CD4-positive, alpha-beta memory T cell (primary cell): Measurements from ENCODE around the gene CHI3L1. TPM values are rescaled to one million over a fixed set of nuclear protein-coding genes. Genes with fewer than 3 reads are reported as not detected.

Experiments
- CTCF ChIA-PET: fragments of 350-600 bp; sonication (Branson Sonifier 250); formaldehyde crosslinking; loops from one replicate; lab custom pipeline; 2021; ENCODE audit warnings: inconsistent platforms; ENCODE audit not compliant: partially characterized antibody; lab: Charles Lee
- POLR2A ChIA-PET: fragments of 350-600 bp; sonication (Branson Sonifier 250); formaldehyde crosslinking; loops from one replicate; lab custom pipeline; 2021; ENCODE audit not compliant: partially characterized antibody; lab: Charles Lee
- DNase-seq, 5 donors: peaks; one replicate each; pipeline versions ENCODE4 v3.0.0 to v3.0.0-alpha.2; 2020 to 2022; ENCODE audit warnings: mixed read lengths in 1 of 5
- H3K27ac ChIP-seq: one replicate; pipeline ENCODE4 v1.7.0; 2013; ENCODE audit warnings: low read depth, low read length
- H3K27me3 ChIP-seq: 2 replicates; pipeline ENCODE4 v1.7.0; 2013; ENCODE audit warnings: mild to moderate bottlenecking, low read length, moderate library complexity; ENCODE audit not compliant: insufficient read depth
- H3K36me3 ChIP-seq: 2 replicates; pipeline ENCODE4 v1.7.0; 2013; ENCODE audit warnings: mild to moderate bottlenecking, low read length, moderate library complexity; ENCODE audit not compliant: insufficient read depth
- H3K4me1 ChIP-seq: 2 replicates; pipeline ENCODE4 v1.7.0; 2013; ENCODE audit warnings: mild to moderate bottlenecking, low read length, moderate library complexity; ENCODE audit not compliant: insufficient read depth
- H3K4me3 ChIP-seq, 2 donors: one replicate each; pipeline ENCODE4 v1.7.0; 2013; ENCODE audit warnings: low read length in 2 of 2, mild to moderate bottlenecking in 1 of 2
- H3K9me3 ChIP-seq, 2 donors: one replicate each; pipeline ENCODE4 v1.7.0; 2013; ENCODE audit warnings: low read length in 2 of 2, control low read depth in 1 of 2; ENCODE audit not compliant: control insufficient read depth in 1 of 2
- H3K27ac Mint-ChIP-seq, 7 donors: one replicate each; pipeline ENCODE4 v1.8.0; 2020 to 2021; ENCODE audit warnings: mixed read lengths in 7 of 7, mild to moderate bottlenecking in 6 of 7, inconsistent platforms in 3 of 7, moderate library complexity in 3 of 7
- H3K27me3 Mint-ChIP-seq, 2 donors: one replicate each; pipeline ENCODE4 v1.8.0; 2020 to 2021; ENCODE audit warnings: mixed read lengths in 2 of 2
- H3K36me3 Mint-ChIP-seq, 2 donors: one replicate each; pipeline ENCODE4 v1.8.0; 2020 to 2021; ENCODE audit warnings: mixed read lengths in 2 of 2, inconsistent platforms in 1 of 2, mild to moderate bottlenecking in 1 of 2
- H3K4me1 Mint-ChIP-seq, 4 donors: one replicate each; pipeline ENCODE4 v1.8.0; 2020 to 2021; ENCODE audit warnings: mixed read lengths in 4 of 4, mild to moderate bottlenecking in 1 of 4
- H3K4me3 Mint-ChIP-seq, 8 donors: one replicate each; pipeline ENCODE4 v1.8.0; 2020 to 2021; ENCODE audit warnings: mixed read lengths in 8 of 8, mild to moderate bottlenecking in 7 of 8, moderate library complexity in 6 of 8, inconsistent platforms in 3 of 8
- H3K9me3 Mint-ChIP-seq, 8 donors: one replicate each; pipeline ENCODE4 v1.8.0; 2020 to 2021; ENCODE audit warnings: mixed read lengths in 8 of 8, mild to moderate bottlenecking in 5 of 8, inconsistent platforms in 3 of 8, moderate library complexity in 1 of 8
- intact Hi-C: fragments of 100-400 bp; cut with micrococcal nuclease; formaldehyde crosslinking; loops from one replicate; pipeline ENCODE4 v1.15.1; 2023
- polyA plus RNA-seq, 2 donors: library from polyadenylated mRNA; unstranded; fragments of 300-500 nt; fragmentation: Illumina TruSeq; gene quantifications; one replicate each; pipeline ENCODE4 v1.2.3, GENCODE V29; 2021
- total RNA-seq, 2 experiments: library from RNA; stranded (reverse); gene quantifications; one replicate each; pipeline ENCODE4 v1.2.3, GENCODE V29; 2021

CHI3L1 gene
- total and polyA plus RNA-seq, 4 experiments from 2014 or later, result 5.2 to 5.7 TPM; not detected in 2

DNA sequence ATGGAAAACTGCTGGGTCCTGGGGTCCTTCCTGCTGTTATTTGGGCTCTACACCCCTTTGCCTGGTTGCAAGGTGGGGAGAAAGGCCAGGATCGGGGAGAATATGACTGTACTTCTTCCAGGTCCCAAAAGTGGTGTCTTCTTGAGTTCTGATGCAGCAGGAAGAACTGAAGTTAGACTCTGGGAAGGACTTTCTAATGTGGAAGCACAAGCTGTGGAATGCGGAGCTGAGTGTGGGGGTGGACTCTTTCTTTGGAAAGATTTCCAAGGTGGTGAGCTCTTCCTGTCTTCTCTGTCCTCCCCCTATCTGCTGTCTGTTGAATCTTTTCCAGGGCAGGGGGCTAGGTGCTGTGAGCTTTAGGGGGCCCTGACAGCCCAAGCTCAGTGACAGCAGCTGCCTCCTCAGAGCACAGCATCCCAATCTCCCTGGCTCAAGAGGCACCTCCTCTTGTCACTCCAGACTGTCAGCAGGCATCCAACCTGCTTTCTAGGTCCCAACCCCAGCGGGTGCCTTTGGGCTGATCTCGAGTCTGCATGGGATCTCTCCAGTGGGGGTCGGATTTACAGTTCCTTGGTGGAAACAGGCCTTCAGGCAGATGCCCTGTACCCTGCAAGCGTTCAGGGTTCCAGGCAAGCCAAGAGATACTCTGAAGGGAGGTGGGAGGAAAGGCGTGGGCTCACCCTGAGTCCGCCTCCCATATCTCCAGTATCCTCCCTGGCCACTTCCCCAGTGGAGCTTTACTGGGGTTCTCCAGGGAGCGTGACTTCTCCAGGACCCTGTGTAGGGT, 35.8 kb downstream of the CHI3L1 start:
- POLR2A ChIA-PET, result no interaction called here
- Histone ChIP-seq H3K4me1 (no peaks in the 10 kb centered on the region), H3K27me3 (no peaks in the 10 kb centered on the region), H3K36me3 (no peaks in the 10 kb centered on the region), H3K27ac (no peak overlapping the region), H3K4me3 (no peak overlapping the region), H3K9me3 (no peaks in the 10 kb centered on the region)
- Mint-ChIP-seq H3K4me3 (no peak overlapping the region), H3K9me3 (peaks cover 0 to 1% (median 0%) of the 10 kb centered on the region in 8 donors), H3K27me3 (peaks cover 0 to 1% of the 10 kb centered on the region in 2 donors), H3K36me3 (no peaks in the 10 kb centered on the region), H3K4me1 (no peaks in the 10 kb centered on the region), H3K27ac (no peak overlapping the region)
- DNase-seq, result no peak
- CTCF ChIA-PET, result no interaction called here
- intact Hi-C loops, result no loop called here

- no peak overlapping the region for H3K27ac ChIP-seq
- POLR2A ChIA-PET, result no interaction called here
- no peak overlapping the region for H3K27ac Mint-ChIP-seq
- no peak for DNase-seq
- peaks cover 0 to 1% of the 10 kb centered on the region in 2 donors for H3K27me3 Mint-ChIP-seq
- H3K4me3 Mint-ChIP-seq, result no peak overlapping the region
- H3K9me3 ChIP-seq, result no peaks in the 10 kb centered on the region
- H3K4me1 Mint-ChIP-seq, result no peaks in the 10 kb centered on the region
- no peak overlapping the region for H3K4me3 ChIP-seq
- H3K36me3 ChIP-seq, result no peaks in the 10 kb centered on the region
- peaks cover 0 to 1% (median 0%) of the 10 kb centered on the region in 8 donors for H3K9me3 Mint-ChIP-seq
- no peaks in the 10 kb centered on the region for H3K27me3 ChIP-seq
- intact Hi-C loops, result no loop called here
- CTCF ChIA-PET, result no interaction called here
- H3K36me3 Mint-ChIP-seq, result no peaks in the 10 kb centered on the region
- H3K4me1 ChIP-seq, result no peaks in the 10 kb centered on the region
Observed at GRCh38 chr1:203149188-203149840, 37.2 kb downstream of the CHI3L1 start.

- no peaks in the 10 kb centered on the region for H3K27me3 ChIP-seq
- intact Hi-C loops, result no loop called here
- H3K27me3 Mint-ChIP-seq, result no peaks in the 10 kb centered on the region
- H3K9me3 ChIP-seq, result no peaks in the 10 kb centered on the region
- ChIA-PET CTCF (interaction anchor here (1.4 kb wide), 1 partner anchor 48 kb away, joined by 3 read pairs; no protein-coding TSS in a partner anchor), POLR2A (no interaction called here)
- H3K4me3 Mint-ChIP-seq, result no peak overlapping the region
- H3K36me3 Mint-ChIP-seq, result no peaks in the 10 kb centered on the region
- H3K27ac ChIP-seq, result no peak overlapping the region
- H3K4me1 ChIP-seq, result no peaks in the 10 kb centered on the region
- H3K4me3 ChIP-seq, result no peak overlapping the region
- no peak overlapping the region for H3K27ac Mint-ChIP-seq
- no peaks in the 10 kb centered on the region for H3K36me3 ChIP-seq
- H3K9me3 Mint-ChIP-seq, result peaks cover 0 to 6% (median 0%) of the 10 kb centered on the region in 8 donors
- DNase-seq, result no peak
- no peaks in the 10 kb centered on the region for H3K4me1 Mint-ChIP-seq
Observed at GRCh38 chr1:203148579-203148978, 37.9 kb downstream of the CHI3L1 start.

DNA sequence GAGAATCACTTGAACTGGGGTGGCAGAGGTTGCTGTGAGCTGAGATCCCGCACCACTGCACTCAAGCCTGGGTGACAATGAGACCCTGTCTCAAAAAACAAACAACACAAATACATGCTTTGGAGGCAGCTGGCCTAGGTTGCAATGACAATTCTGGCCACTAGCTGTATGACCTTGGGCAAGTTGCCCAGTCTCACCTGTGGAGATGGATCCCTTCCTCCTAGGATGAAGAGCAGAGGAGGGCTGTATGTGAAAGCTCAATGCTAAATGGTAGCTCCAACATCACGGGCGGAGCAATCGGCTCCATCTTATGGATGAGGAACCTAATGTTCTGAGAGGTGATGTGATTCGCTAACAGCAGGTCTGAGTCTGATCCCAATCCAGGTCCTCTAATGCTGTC, 38.4 kb downstream of the CHI3L1 start:
- intact Hi-C loops, result no loop called here

DNA sequence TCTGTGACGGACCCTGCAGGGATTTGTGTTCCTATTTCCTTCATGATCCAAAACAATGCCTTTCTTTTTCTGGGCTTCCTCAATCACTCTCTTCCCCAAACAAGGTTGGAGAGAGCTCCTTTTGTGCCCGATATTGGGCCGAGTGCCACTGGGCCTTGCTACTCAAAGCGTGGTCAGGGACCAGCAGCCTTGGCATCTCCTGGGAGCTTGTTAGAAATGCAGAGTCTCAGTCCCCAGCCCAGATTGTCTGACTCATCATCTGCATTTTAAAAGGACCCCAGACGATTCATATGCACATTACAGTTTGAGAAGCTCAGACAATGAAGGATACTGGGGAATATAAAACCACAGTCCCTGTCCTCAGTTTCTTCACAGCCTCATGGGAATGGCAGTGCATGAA, 39.1 kb downstream of the CHI3L1 start:
- POLR2A ChIA-PET, result no interaction called here
- no peak overlapping the region for H3K27ac Mint-ChIP-seq
- Histone ChIP-seq H3K4me3 (no peak overlapping the region), H3K4me1 (no peaks in the 10 kb centered on the region), H3K36me3 (no peaks in the 10 kb centered on the region), H3K9me3 (no peaks in the 10 kb centered on the region), H3K27me3 (no peaks in the 10 kb centered on the region), H3K27ac (no peak overlapping the region)
- no peak for DNase-seq
- peaks cover 0 to 8% (median 0%) of the 10 kb centered on the region in 8 donors for H3K9me3 Mint-ChIP-seq
- H3K36me3 Mint-ChIP-seq, result no peaks in the 10 kb centered on the region
- CTCF ChIA-PET, result interaction anchor here (1.4 kb wide), 1 partner anchor 46 kb away, joined by 3 read pairs; no protein-coding TSS in a partner anchor
- H3K4me1 Mint-ChIP-seq, result no peaks in the 10 kb centered on the region
- H3K4me3 Mint-ChIP-seq, result no peak overlapping the region
- H3K27me3 Mint-ChIP-seq, result no peaks in the 10 kb centered on the region
- intact Hi-C loops, result no loop called here

More for the DNA sequence above, 38.4 kb downstream of the CHI3L1 start:
- no peaks in the 10 kb centered on the region for H3K36me3 ChIP-seq
- Mint-ChIP-seq H3K27me3 (no peaks in the 10 kb centered on the region), H3K36me3 (no peaks in the 10 kb centered on the region), H3K4me3 (no peak overlapping the region), H3K9me3 (peaks cover 0 to 8% (median 0%) of the 10 kb centered on the region in 8 donors), H3K27ac (no peak overlapping the region), H3K4me1 (no peaks in the 10 kb centered on the region)
- H3K9me3 ChIP-seq, result no peaks in the 10 kb centered on the region
- no peak overlapping the region for H3K4me3 ChIP-seq
- no peaks in the 10 kb centered on the region for H3K27me3 ChIP-seq
- no peak overlapping the region for H3K27ac ChIP-seq
- H3K4me1 ChIP-seq, result no peaks in the 10 kb centered on the region
- CTCF ChIA-PET, result interaction anchor here (0.5 to 1.4 kb wide), 2 partner anchors 47 to 96 kb away, joined by 3 read pairs; no protein-coding TSS in a partner anchor
- DNase-seq, result no peak
- POLR2A ChIA-PET, result no interaction called here

- H3K36me3 Mint-ChIP-seq, result no peaks in the 10 kb centered on the region
- CTCF ChIA-PET, result no interaction called here
Observed at GRCh38 chr1:203146537-203146936, 40.0 kb downstream of the CHI3L1 start.

DNA sequence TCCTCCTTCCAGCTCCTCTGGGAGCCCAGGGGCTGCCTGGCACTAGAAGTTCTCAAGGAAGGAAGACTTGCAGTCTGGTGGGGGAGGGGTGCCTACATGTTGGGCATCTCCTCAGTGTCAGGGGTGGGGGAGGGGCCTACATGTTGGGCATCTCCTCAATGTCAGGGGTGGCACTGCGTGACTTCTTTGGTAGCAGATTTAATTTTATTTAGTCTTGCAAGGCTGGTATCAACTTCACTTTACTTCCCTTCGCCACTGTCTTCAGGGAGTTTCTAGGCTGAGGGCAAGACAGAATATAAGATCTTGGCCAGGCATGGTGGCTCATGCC, 40.5 kb downstream of the CHI3L1 start:
- no peak overlapping the region for H3K27ac Mint-ChIP-seq
- peaks cover 0 to 8% (median 0%) of the 10 kb centered on the region in 8 donors for H3K9me3 Mint-ChIP-seq
- no peaks in the 10 kb centered on the region for H3K4me1 Mint-ChIP-seq
- no peaks in the 10 kb centered on the region for H3K36me3 ChIP-seq
- intact Hi-C loops, result no loop called here
- no peaks in the 10 kb centered on the region for H3K27me3 ChIP-seq
- H3K4me3 Mint-ChIP-seq, result no peak overlapping the region
- no peaks in the 10 kb centered on the region for H3K36me3 Mint-ChIP-seq
- H3K27ac ChIP-seq, result no peak overlapping the region
- H3K4me1 ChIP-seq, result no peaks in the 10 kb centered on the region
- DNase-seq, result no peak
- no peaks in the 10 kb centered on the region for H3K9me3 ChIP-seq
- ChIA-PET POLR2A (no interaction called here), CTCF (no interaction called here)
- peaks cover 0 to 2% of the 10 kb centered on the region in 2 donors for H3K27me3 Mint-ChIP-seq
- H3K4me3 ChIP-seq, result no peak overlapping the region

More at GRCh38 chr1:203146537-203146936, 40.0 kb downstream of the CHI3L1 start:
- POLR2A ChIA-PET, result no interaction called here
- no peaks in the 10 kb centered on the region for H3K4me1 ChIP-seq
- H3K9me3 Mint-ChIP-seq, result peaks cover 0 to 8% (median 0%) of the 10 kb centered on the region in 8 donors
- H3K27me3 ChIP-seq, result no peaks in the 10 kb centered on the region
- no peak overlapping the region for H3K4me3 ChIP-seq
- no peaks in the 10 kb centered on the region for H3K9me3 ChIP-seq
- H3K27ac ChIP-seq, result no peak overlapping the region
- no peaks in the 10 kb centered on the region for H3K36me3 ChIP-seq
- no peak overlapping the region for H3K27ac Mint-ChIP-seq
- H3K27me3 Mint-ChIP-seq, result peaks cover 0 to 2% of the 10 kb centered on the region in 2 donors
- no peak for DNase-seq
- H3K4me3 Mint-ChIP-seq, result no peak overlapping the region
- no peaks in the 10 kb centered on the region for H3K4me1 Mint-ChIP-seq
- intact Hi-C loops, result no loop called here
